Glutamatergic neuron (in vitro differentiated cells): Measurements from ENCODE around the gene SNX27. TPM values are rescaled to one million over a fixed set of nuclear protein-coding genes. Genes with fewer than 3 reads are reported as not detected.

Source experiments
- DNase-seq: peaks from one replicate; pipeline ENCODE4 v3.0.0; 2022
- H3K27ac Mint-ChIP-seq: one replicate; pipeline ENCODE4 v1.8.0; 2020; ENCODE audit warnings: mild to moderate bottlenecking, mixed read lengths, inconsistent platforms; ENCODE audit not compliant: unreplicated experiment
- H3K27me3 Mint-ChIP-seq: one replicate; pipeline ENCODE4 v1.8.0; 2020; ENCODE audit warnings: mild to moderate bottlenecking, moderate library complexity, mixed read lengths, inconsistent platforms; ENCODE audit not compliant: unreplicated experiment
- H3K36me3 Mint-ChIP-seq: one replicate; pipeline ENCODE4 v1.8.0; 2020; ENCODE audit warnings: mild to moderate bottlenecking, mixed read lengths, inconsistent platforms; ENCODE audit not compliant: unreplicated experiment
- H3K4me1 Mint-ChIP-seq: one replicate; pipeline ENCODE4 v1.8.0; 2020; ENCODE audit warnings: mild to moderate bottlenecking, low read depth, mixed read lengths, inconsistent platforms; ENCODE audit not compliant: unreplicated experiment
- H3K4me3 Mint-ChIP-seq: one replicate; pipeline ENCODE4 v1.8.0; 2020; ENCODE audit warnings: mild to moderate bottlenecking, mixed read lengths, inconsistent platforms; ENCODE audit not compliant: unreplicated experiment
- H3K9me3 Mint-ChIP-seq: one replicate; pipeline ENCODE4 v1.8.0; 2020; ENCODE audit warnings: mild to moderate bottlenecking, moderate library complexity, mixed read lengths, inconsistent platforms; ENCODE audit not compliant: unreplicated experiment
- CTCF ChIP-seq: fragments of 200-600 bp; sonication (generic); IDR thresholded peaks from one replicate; pipeline ENCODE4 v1.5.0; 2021; ENCODE audit not compliant: partially characterized antibody, unreplicated experiment
- total RNA-seq: library from RNA; stranded (reverse); fragmentation: NEBNext Ultra II Directional; extraction: Animal tissue kit (Norgen Biotek cat#: 25700); gene quantifications from one replicate; pipeline ENCODE4 v1.2.1, GENCODE V29; 2021; ENCODE audit not compliant: unreplicated experiment

Gene SNX27
- total RNA-seq, 1 donor from 2014 or later, result 39.3 TPM

GRCh38 chr1:151720974-151721787 lies 109.3 kb downstream of the SNX27 start, which contains the start of gene RIIAD1:
Gene RIIAD1, plus strand, starts transcription at chr1:151721522. Its CDS starts 15 bp downstream, at chr1:151721537.
- H3K4me3 Mint-ChIP-seq, result peak within 1 kb of the TSS; percentile 84
- no peak for TF ChIP-seq CTCF
- H3K27me3 Mint-ChIP-seq, result peaks cover 23% of the 10 kb centered on the region
- peak; percentile 49 for DNase-seq
- no peaks in the 10 kb centered on the region for H3K36me3 Mint-ChIP-seq
- peak within 1 kb of the TSS; percentile 25 for H3K27ac Mint-ChIP-seq
- H3K4me1 Mint-ChIP-seq, result peaks cover 30% of the 10 kb centered on the region
- H3K9me3 Mint-ChIP-seq, result peaks cover 9% of the 10 kb centered on the region

GRCh38 chr1:151721788-151722510 lies 110.1 kb downstream of the SNX27 start:
- Mint-ChIP-seq H3K9me3 (peaks cover 7% of the 10 kb centered on the region), H3K4me3 (peak overlapping the region; percentile 84), H3K36me3 (no peaks in the 10 kb centered on the region), H3K27me3 (peaks cover 24% of the 10 kb centered on the region), H3K4me1 (peaks cover 29% of the 10 kb centered on the region), H3K27ac (no peak overlapping the region)
- TF ChIP-seq CTCF, result no peak
- no peak for DNase-seq

- H3K36me3 Mint-ChIP-seq, result no peaks in the 10 kb centered on the region
- no peak overlapping the region for H3K27ac Mint-ChIP-seq
- no peaks in the 10 kb centered on the region for H3K9me3 Mint-ChIP-seq
- H3K4me3 Mint-ChIP-seq, result no peak overlapping the region
- H3K4me1 Mint-ChIP-seq, result peaks cover 25% of the 10 kb centered on the region
- no peak for TF ChIP-seq CTCF
- DNase-seq, result no peak
- peaks cover 24% of the 10 kb centered on the region for H3K27me3 Mint-ChIP-seq
These were observed 112.0 kb downstream of the SNX27 start for GRCh38 chr1:151723726-151724370.

GRCh38 chr1:151728151-151729054 lies 116.6 kb downstream of the SNX27 start:
- Mint-ChIP-seq H3K4me3 (peak overlapping the region; percentile 5), H3K4me1 (peaks cover 14% of the 10 kb centered on the region), H3K36me3 (peaks cover 4% of the 10 kb centered on the region), H3K9me3 (no peaks in the 10 kb centered on the region), H3K27ac (no peak overlapping the region), H3K27me3 (peaks cover 15% of the 10 kb centered on the region)
- TF ChIP-seq CTCF, result no peak
- DNase-seq, result no peak
